HepG2 (cell line): ENCODE results near the gene ADSS1. TPM values are rescaled to one million over a fixed set of nuclear protein-coding genes. Genes with fewer than 3 reads are reported as not detected.

Experiments
- BRD4 ChIP-seq: sonication (generic); formaldehyde crosslinking; IDR thresholded peaks from 2 replicates; pipeline ENCODE4 v1.4.0; 2020; ENCODE audit warnings: missing genetic modification reagents
- HMG20A ChIP-seq: IDR thresholded peaks from 2 replicates; pipeline ENCODE4 v1.6.1; 2016; ENCODE audit warnings: borderline replicate concordance
- HOXA3 ChIP-seq: sonication (generic); formaldehyde crosslinking; IDR thresholded peaks from 2 replicates; pipeline ENCODE4 v1.5.0; 2020; ENCODE audit warnings: missing genetic modification reagents
- JUN ChIP-seq: sonication (generic); formaldehyde crosslinking; IDR thresholded peaks from 2 replicates; pipeline ENCODE4 v1.4.0; 2020; ENCODE audit warnings: mild to moderate bottlenecking, missing genetic modification reagents
- MTA1 ChIP-seq: sonication (generic); formaldehyde crosslinking; IDR thresholded peaks from 2 replicates; pipeline ENCODE4 v1.4.0; 2020; ENCODE audit warnings: missing genetic modification reagents, mild to moderate bottlenecking, borderline replicate concordance
- SMYD3 ChIP-seq: sonication (generic); formaldehyde crosslinking; IDR thresholded peaks from 2 replicates; pipeline ENCODE4 v1.8.1; 2023; ENCODE audit warnings: mild to moderate bottlenecking, missing genetic modification reagents
- ZNF501 ChIP-seq: sonication (generic); formaldehyde crosslinking; IDR thresholded peaks from 2 replicates; pipeline ENCODE4 v1.5.1; 2020; ENCODE audit warnings: mild to moderate bottlenecking, moderate library complexity, missing genetic modification reagents
- ZNF619 ChIP-seq: sonication (generic); formaldehyde crosslinking; IDR thresholded peaks from 2 replicates; pipeline ENCODE4 v1.4.0; 2020; ENCODE audit warnings: mild to moderate bottlenecking, missing genetic modification reagents
- polyA plus RNA-seq, 8 experiments: library from polyadenylated mRNA; depleted of rRNA in 3 of 8; stranded (reverse) in 7 of 8; unstranded in 1 of 8; fragments of >200 nt; fragmentation: Illumina TruSeq in 4 of 8; extraction: Trizol in 4 of 8; gene quantifications; 2 replicates each; pipeline versions ENCODE4 v1.2.1 to v1.2.3, GENCODE V29; 2011 to 2016; ENCODE audit warnings: low read depth in 4 of 8, missing spikeins in 1 of 8, mixed read lengths in 1 of 8; ENCODE audit not compliant: insufficient read depth in 1 of 8
- total RNA-seq, 5 experiments: library from RNA; depleted of rRNA; stranded (reverse); fragments of >200 nt; fragmentation: Illumina TruSeq; extraction: Trizol; gene quantifications; 2 replicates each; pipeline ENCODE4 v1.2.3, GENCODE V29; 2016; ENCODE audit warnings: low read depth in 1 of 5
- TF ChIP-seq, protein P1 (sequence below), 2 experiments: sonication (generic) in 1 of 2; formaldehyde crosslinking in 1 of 2; IDR thresholded peaks; 2 replicates each; pipeline versions ENCODE4 v1.4.0 to v1.6.1; 2016 to 2020; ENCODE audit warnings: borderline replicate concordance in 1 of 2, low read depth in 1 of 2, mild to moderate bottlenecking in 1 of 2, missing genetic modification reagents in 1 of 2
- TF ChIP-seq, protein P2 (sequence below): sonication (generic); formaldehyde crosslinking; IDR thresholded peaks from 2 replicates; pipeline ENCODE4 v1.9.0; 2021; ENCODE audit warnings: missing genetic modification reagents, borderline replicate concordance
- TF ChIP-seq, protein P3 (sequence below): sonication (generic); formaldehyde crosslinking; IDR thresholded peaks from 2 replicates; pipeline ENCODE4 v1.5.0; 2020; ENCODE audit warnings: missing genetic modification reagents

The ADSS1 gene
- total and polyA plus RNA-seq, 2 of the 13 experiments (the other 11 are each of a cell fraction or from before 2014, with no cell fraction given): 1.0 to 36.7 TPM

DNA sequence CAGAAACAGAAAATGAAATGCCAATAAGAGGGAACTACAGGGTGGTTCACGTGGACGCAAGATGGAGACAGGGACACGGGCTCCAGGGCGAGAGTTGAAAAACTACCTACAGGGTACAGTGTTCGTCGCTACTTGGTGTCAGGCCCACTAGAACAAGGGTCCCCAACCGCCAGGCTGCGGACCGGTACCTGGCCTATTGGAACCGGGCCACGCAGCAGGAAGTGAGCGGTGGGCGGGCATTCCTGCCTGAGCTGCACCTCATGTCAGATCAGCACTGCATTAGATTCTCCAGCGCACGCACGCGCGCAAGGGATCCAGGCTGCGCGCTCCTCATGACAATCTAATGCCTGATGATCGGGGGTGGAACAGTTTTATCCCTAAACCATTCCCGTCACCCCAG, 19.8 kb upstream of the ADSS1 start (continued):
- TF ChIP-seq, protein P1, sequence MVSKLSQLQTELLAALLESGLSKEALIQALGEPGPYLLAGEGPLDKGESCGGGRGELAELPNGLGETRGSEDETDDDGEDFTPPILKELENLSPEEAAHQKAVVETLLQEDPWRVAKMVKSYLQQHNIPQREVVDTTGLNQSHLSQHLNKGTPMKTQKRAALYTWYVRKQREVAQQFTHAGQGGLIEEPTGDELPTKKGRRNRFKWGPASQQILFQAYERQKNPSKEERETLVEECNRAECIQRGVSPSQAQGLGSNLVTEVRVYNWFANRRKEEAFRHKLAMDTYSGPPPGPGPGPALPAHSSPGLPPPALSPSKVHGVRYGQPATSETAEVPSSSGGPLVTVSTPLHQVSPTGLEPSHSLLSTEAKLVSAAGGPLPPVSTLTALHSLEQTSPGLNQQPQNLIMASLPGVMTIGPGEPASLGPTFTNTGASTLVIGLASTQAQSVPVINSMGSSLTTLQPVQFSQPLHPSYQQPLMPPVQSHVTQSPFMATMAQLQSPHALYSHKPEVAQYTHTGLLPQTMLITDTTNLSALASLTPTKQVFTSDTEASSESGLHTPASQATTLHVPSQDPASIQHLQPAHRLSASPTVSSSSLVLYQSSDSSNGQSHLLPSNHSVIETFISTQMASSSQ (IDR thresholded peaks at IDR 0.05; ENCODE audit: low read depth): no peak
- TF ChIP-seq, protein P1 (CRISPR knock-in tag; IDR thresholded peaks at IDR 0.05; ENCODE audit: borderline replicate concordance): no peak
- TF ChIP-seq ZNF501 (CRISPR knock-in tag) (no peak), SMYD3 (no peak), ZNF619 (CRISPR knock-in tag) (no peak), BRD4 (CRISPR knock-in tag) (no peak), JUN (no peak), HOXA3 (CRISPR knock-in tag) (no peak), HMG20A (no peak), MTA1 (CRISPR knock-in tag) (no peak)
- TF ChIP-seq, protein P2, sequence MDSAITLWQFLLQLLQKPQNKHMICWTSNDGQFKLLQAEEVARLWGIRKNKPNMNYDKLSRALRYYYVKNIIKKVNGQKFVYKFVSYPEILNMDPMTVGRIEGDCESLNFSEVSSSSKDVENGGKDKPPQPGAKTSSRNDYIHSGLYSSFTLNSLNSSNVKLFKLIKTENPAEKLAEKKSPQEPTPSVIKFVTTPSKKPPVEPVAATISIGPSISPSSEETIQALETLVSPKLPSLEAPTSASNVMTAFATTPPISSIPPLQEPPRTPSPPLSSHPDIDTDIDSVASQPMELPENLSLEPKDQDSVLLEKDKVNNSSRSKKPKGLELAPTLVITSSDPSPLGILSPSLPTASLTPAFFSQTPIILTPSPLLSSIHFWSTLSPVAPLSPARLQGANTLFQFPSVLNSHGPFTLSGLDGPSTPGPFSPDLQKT (CRISPR knock-in tag): no peak
- TF ChIP-seq, protein P3, sequence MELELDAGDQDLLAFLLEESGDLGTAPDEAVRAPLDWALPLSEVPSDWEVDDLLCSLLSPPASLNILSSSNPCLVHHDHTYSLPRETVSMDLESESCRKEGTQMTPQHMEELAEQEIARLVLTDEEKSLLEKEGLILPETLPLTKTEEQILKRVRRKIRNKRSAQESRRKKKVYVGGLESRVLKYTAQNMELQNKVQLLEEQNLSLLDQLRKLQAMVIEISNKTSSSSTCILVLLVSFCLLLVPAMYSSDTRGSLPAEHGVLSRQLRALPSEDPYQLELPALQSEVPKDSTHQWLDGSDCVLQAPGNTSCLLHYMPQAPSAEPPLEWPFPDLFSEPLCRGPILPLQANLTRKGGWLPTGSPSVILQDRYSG: no peak
